Cerebellar cortex (tissue), 1 donor: ENCODE data around the gene MACROD2.

Experiments used
- DNase-seq: peaks from one replicate; pipeline ENCODE4 v3.0.0-alpha.2; 2015; ENCODE audit warnings: low spot score

Gene MACROD2

DNA sequence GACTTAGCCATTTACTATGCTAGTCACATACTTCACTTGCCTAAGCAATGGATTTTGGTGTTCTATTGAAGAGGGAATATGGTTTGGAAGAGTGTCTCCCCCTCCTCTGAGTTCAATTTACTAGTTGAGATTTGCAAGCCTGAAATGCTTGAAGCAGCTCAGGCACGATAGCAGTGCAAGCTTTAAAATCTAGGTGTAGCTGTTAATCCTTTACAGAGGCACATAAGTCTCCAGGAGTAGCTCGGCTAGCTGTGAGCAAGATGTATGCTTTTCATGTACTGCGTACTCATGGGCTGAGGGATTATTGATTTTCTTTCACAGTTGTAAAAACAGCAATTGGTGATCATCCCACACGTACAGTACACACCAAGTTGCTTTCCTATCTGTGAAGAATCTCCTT is 341.4 kb downstream of the MACROD2 start:
- peak; percentile 81 for DNase-seq

DNA sequence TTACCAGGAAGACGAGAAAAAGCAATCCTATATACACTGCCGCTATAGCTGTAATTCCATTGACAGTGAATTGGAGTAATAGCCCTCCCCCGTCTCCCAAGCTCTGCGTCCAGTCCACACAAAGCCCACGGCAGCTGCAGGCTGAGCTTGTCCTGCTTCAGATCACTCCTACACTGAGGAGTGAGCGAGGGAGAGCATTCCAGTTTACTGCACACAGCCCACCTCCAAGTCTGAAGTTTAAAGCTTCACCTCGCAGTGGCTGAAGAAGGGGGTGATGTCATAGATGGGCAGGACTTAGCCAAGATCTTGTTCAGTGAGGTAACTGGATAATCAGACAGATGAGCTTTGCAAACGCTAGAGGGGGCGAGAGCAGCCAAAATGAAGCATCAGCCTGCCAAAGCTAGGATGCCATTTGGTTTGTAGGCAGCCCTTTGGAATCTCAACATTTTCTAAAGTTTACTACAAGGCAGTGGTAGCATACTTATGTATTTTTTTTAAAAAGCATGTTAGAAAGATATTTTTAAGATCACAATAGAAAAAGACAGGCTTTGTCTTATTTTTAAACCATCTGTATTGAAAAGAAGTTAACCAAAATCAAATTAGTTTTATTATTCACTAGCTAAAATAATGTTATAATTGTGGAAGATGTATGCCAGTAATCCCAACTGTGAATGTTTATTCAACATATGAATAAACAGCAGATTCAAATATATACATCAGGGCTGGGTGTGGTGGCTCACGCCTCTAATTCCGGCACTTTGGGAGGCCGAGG is 342.3 kb downstream of the MACROD2 start, which contains the start of gene FLRT3:
FLRT3 (minus strand) TSS at position 213 of the 772 bp plus-strand sequence. CDS start 10,106 bp downstream, outside the sequence.
- DNase-seq: peak; percentile 99

DNA sequence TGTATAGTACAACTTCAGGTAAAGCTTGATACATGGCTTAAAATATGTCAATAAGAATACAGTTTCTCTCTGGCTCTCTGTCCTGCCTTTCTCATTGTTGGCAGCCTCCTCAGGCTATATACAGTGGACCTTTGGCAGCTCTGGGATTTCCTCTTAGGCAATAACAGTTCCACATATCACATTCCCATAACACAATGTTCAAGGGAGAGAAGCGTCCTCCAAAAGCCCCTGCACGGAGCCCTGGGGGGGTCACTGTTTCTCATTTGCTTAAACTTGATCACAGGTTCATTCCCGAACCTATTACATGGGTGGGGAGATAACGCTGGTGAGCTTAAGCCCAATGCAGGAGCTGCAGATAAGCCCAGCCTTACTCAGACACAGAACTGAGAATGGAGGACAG is 346.5 kb downstream of the MACROD2 start:
- DNase-seq: no peak

DNA sequence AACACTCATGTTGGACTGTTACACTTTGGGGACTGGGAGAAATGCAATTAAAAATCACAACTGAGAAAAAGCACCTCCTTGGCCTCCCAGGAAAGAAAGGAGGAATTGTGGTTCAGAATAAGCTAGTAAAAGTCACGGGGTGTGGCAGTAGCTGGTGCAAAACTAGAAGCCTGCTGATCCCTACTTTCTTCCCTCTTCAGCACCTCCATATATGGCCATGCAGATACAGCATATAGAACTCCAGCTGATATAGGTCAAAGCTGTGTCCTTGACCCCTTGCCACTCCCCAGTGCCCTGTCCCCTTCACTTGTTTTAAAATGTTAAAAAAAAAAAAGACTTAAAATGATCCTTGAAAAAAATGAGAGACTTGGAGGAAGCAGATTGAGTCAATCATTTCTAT is 347.6 kb downstream of the MACROD2 start:
- no peak for DNase-seq

DNA sequence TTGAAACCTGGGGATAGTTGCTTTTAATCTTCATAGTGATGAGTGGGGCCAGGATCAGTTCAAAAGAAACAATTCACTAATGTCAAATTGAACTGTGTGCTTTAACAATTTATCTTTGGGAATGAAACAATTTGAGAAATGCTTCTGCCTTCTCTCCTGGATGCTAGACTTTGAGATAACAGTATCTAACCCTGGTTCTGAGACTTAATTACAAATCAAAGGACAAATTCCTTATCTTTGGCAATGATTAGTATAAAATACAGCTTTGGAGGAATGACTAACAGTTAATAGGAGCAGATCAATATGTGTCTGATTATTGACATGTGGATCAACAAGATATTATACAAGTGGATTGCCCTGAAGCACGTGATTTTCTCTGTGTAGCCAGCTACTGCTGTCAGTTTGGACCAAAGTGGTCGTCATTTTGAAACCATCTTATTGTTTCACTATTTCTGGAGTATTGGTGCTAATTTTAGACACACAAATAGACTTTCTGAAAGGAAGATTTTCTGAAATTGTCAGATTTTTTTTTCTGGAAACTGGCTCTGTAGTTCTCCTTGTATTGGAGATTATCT is 348.3 kb downstream of the MACROD2 start:
- no peak for DNase-seq

DNA sequence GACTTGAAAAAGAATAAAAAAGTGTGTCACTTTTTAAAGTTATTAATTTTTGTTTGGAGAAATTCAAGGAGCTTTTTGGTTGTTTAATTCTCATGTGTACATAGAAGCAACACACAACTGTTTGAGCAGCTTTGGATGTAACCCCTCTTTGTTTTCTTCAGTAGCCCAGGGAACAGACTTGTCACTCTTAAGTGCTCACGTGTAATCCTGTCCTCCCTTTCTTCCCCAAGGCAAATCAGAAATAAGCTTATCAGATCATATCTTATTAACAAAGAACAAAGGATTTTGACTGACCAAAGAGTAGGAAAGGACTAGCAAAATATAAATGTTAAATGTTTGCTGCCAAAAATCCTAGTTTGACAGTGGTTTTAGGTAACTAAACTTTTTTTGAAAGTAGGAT is 349.4 kb downstream of the MACROD2 start:
- DNase-seq: no peak

DNA sequence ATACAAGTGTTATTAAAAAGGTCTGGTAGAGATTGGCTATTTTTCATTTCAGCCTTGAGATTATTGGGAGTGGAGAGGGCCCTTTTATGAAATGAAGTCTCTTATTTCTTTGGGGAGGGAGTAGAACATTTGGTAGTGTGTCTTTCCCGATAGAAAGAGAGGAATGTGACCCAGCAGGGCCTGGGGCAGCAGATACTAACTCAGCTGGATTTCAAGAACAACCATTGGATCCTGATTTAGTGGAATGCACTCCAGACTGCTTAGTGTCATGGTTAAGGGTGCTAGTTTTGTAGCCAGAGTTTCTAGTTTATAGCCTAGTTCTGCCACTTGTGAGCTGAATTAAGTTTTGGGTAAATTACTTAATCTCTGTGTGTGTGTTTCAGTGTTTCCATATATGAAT is 360.5 kb downstream of the MACROD2 start:
- no peak for DNase-seq

DNA sequence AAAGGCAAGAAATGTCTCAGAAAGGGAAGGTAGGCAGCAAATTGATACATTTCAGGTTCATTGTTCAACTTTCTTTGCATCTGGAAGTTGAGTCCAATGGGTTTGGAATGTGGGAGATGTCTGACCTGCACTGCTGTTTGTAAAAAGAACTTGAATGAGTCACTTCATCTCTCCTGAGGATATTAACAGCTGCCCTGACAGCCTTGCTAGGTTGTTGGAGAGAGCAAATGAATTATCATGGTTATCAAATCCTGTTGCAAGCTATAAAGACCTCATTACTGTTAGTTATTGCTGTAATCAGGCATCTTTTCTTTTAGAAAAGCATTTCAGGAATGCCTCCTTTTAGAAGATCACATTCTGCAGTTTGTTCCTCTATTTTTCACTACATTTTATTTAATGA is 365.1 kb downstream of the MACROD2 start:
- no peak for DNase-seq

DNA sequence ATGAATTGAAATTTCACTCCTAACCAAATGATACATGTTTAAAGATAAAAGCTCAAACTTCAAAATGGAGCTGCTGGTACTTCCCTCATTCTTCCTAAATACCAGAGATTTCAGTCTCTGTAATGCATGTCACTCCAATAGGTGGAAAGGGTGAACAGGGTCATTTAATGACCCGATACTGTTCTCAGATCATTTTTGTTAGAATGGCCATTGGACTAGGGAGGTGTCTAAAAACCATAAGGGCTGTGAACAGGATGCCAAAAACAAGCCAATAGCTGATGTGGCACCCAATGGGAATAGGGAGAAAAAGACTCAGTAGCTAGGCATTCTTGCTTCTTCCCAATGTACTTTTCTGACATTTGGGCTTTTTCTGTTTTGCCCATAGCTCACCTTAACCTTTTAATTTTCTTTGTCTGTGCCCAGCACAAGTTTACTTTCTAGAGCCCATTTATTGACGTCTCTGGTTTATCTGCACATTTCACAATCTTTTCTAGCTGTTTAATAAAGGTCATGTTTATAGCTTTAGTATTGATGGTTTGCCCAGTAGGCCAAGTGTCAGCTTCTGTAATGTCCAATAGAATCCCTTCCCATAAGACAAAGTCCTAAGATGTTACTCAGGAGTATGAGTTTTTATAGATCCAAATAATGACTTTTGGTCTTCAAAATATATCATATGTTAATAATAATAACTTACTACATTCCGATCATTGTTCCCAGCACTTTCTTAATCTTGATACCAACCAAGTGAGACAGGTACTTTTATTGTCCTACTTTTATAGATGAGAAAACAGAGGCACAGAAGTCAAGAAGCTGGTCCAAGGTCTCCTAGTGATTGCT is 366.4 kb downstream of the MACROD2 start:
- no peak for DNase-seq

DNA sequence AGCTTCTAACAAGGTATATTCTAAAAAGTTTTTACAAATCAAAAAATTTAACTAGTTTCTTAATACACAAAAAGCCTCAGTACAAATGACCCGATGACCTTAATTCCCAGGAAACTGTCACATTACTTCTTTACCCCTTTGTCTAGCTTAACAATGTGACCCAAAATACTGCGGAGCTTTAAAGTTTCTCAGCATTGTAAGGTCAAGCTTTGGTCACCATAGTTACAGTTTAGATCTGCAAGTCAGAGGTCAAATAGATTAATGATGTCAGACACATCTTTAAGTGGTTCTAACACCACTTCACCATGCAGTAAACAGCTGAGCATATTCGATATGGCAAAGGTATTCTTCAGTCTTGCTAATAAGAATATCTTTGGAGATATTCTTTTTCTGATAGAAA is 378.9 kb downstream of the MACROD2 start:
- no peak for DNase-seq

DNA sequence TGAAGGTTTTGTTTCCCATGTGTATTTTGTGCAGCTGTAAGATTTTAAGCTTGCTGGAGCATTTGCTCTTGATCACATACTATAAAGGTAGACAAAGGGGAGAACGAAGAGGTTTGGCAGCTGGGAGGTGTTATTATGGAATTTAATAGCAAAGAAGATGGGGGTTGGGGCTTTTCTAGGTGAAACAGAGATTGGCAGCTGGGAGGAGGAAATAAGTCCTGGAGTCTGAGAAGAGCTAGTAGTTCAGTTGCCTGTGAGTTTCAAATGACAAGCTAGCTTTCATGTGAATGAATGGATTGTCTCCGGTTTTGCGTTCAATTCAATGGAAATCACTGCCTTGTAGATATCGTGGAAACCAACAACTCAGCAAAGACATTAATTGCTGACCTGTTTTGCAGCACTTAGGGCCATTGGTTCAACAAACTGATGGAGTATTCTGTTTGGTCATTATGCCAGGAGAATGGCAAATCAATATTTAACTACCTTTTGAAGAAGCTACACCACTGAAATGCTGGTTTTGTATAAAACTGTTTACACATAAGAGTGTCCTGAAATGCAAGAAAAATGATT is 380.2 kb downstream of the MACROD2 start:
- DNase-seq: no peak

DNA sequence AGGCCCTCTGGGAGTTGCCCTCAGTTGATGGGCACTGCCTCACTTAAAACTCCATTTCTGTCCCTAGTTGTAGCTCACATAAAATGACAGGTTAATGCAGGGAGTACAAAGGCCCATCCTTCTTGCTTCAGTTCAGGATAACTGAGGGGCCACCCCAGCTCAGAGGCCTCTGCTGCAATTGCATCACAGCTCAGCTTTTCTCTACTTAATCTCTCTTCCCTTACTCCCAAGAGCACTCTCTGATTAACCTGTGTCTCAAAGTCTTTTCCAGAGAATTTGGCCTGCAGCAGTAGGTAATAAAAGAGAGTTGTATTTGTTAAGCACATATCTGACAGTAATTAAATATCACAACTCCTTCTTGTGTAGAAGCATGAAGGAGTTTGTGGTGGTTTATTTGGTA is 383.0 kb downstream of the MACROD2 start:
- no peak for DNase-seq

DNA sequence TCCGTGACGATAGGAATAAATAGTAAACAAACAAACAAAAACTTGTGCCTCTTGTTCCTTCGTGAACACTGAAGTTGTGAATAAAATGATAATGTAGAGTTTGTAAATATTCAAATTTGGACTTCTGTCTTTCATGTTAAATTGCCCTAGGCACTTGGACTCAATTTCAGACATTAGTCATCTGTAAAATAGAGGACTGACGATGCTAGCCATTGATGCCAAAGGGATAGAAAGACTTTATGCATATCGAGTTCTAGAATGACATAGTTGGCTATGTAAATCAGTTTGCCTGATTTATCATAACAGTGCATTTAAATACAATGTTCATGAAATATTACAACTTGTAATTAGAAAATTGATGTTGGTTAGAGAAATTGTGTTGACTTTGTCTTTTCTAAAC is 388.0 kb downstream of the MACROD2 start:
- no peak for DNase-seq

DNA sequence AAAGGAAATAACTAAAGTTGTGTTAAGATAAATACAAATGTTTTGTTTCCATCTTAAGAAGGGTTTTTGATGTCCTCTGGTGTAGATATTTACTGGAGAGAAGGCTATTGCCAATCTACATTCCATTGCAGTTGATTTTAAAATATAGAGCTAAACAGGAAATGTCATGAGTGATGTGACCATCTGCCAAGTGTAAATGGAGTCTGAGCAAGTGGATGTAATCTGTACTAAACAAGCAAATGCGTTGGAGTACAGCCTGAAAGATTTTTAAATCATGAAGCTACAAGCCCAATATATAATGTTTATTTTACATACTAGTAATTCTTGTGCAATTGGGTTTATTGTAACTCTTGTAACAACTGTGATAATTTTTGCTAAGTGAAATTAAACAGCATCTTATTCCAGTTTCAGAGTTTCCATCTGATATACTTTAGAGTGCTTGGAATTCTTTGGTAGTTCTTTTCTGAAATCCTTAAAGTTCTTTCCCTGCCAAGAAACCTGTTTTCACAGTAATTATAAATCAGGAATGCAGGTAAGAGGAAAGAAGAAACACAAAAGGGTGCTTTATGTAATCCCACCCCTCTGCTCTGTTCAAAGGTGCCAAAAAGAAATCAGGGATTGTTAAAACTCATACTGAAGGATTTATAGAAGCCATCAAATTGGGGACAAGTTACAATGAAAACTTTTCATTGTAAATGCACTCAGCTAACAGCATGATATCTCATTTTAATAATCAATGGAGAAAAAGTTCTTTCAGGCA is 389.3 kb downstream of the MACROD2 start:
- DNase-seq: peak; percentile 14

DNA sequence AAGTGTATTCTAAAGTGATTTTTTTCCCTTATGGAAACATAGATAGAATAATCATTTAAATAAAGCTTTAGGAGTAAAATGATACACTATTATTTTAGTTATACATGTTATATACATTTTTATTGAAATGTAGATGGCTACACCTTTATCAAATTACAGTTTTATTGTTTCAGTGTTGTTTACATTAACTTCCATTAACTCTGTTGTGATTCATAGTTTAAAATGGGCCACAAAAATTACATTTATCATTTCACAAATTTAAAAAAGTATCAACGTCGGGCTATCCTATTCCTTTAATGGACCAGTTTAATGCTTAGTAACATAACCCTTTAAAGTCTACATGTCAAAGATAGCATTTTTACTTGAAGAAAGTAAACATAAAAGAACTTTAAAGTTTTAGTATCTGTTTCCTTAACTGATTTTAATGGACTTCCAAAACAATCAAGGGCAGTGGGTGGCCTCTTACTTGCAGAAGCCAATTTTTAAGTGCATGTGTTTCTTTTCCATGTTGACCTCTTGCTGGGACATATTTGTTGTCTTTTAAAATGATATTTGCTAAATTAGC is 389.9 kb downstream of the MACROD2 start:
- no peak for DNase-seq

DNA sequence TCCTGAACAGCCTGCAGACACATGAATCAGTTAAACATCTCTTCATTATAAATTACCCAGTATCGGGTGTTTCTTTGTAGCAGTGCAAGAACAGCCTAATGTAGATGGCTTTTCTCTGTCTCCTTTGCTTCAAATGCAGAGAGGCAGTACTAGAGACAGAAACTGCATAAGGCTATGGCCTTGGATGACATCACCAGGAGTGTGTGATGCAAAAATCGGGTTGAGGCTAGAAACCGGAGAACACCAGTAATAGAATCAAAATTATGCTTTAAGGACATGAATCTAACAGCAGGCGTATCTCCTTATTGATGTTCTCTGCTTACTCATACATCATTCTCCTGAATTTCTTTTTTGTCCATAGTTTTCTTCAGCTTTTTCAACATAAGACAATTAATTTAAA is 391.4 kb downstream of the MACROD2 start:
- no peak for DNase-seq

DNA sequence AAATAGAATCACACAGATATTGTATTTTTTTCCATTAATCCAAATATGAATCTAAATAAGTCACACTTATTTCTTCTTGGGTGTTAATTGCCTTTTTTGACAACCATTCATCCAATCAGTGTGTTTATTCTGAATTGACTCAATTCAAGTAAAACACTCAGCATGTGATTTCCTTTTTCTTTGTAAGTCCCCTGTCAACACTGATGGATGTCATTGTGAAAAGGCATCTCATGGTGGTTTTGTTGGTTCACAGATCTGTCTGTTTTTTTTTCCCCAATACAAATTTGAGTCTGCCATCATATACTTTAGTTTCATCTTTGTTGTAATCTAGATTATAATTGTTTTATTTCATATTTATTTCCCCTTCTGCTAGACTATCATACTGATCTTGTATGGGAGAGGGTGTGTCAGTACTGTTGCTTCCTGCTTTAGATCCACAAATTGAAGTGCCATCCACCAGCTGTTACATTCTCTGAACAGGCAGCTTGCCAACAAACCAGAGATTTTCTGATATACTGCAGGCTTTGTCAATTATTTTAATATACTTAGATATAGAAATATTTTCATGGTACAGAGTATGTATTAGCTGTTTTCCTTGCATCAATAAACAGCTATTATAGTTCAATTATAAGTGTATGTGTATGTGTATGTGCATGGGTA is 406.3 kb downstream of the MACROD2 start:
- peak; percentile 8 for DNase-seq

DNA sequence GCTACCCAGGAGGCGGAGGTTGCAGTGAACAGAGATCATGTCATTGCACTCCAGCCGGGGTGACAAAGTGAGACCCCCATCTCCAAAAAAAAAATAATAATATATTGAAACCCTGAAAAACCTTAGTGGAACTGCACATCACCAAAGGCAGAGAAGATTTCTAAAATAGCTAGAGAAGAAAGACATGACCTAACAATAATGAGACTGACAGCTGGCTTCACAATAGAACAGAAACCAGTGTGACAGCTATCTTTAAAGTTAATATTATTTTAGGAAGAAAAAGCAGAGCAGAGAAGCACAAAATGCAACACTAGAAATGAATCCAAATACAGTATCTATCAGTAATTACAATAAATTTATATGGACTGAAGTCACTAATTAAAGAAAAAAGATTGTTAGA is 409.2 kb downstream of the MACROD2 start:
- DNase-seq: no peak

DNA sequence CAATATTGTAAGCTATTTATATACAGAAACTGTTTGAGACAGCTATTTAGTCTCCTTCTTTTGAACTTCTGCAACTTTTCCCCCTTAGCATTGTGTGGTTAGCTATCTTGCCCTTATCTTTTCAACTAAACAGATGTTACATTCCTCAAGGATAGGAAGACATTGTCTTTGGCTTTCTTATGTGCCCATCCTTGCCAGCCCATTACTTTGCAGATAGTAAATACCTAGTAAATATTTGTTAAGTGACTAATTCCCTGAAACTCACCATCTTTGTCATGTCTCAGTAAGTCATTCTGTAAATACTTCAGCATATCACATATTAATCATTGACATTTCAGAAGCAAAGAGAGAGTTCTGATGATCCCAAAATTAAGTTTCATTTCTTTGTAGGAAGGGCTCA is 411.2 kb downstream of the MACROD2 start:
- no peak for DNase-seq

DNA sequence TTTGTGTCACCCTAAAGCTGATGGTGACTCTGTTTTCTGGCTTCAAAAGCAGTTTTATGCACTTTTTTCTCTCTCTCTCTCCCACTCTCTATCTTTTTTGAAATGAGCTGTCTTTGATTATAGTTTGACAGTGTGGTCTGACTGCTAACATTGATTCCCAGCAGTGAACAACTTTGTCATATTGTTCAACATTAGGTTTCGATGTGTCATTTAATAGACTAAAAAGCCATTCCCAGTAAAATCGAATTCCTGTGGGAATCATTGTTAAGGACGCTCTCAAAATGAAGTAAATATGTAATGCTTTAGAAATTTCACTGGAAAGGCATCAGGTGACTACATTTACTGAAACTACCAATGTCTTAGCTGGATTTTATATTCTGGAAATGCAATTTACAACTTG is 412.0 kb downstream of the MACROD2 start:
- DNase-seq: no peak
